WTC11 (cell line): ENCODE data around the gene COLQ. TPM values are rescaled to one million over a fixed set of nuclear protein-coding genes. Genes with fewer than 3 reads are reported as not detected.

ENCODE experiments used
- ATAC-seq: fragments of 200-7000 bp; cut with Tn5 transposase; 2 replicates; pipeline ENCODE4 v1.10.0; 2021; ENCODE audit warnings: mild to moderate bottlenecking, moderate library complexity
- CTCF ChIA-PET: fragments of 300-600 bp; sonication (Branson Sonifier 250); formaldehyde crosslinking; loops from one replicate; lab custom pipeline; 2021; ENCODE audit warnings: antibody characterized with exemption; lab: Charles Lee
- POLR2A ChIA-PET: fragments of 350-600 bp; sonication (Branson Sonifier 250); formaldehyde crosslinking; loops from one replicate; lab custom pipeline; 2021; ENCODE audit warnings: antibody characterized with exemption; lab: Charles Lee
- DNase-seq: peaks from one replicate; pipeline ENCODE4 v3.0.0; 2021; ENCODE audit warnings: low spot score
- H3K27ac Mint-ChIP-seq: 2 replicates; pipeline ENCODE4 v1.8.0; 2021; ENCODE audit warnings: mixed read lengths
- H3K27me3 Mint-ChIP-seq: 2 replicates; pipeline ENCODE4 v1.8.0; 2021; ENCODE audit warnings: low read depth, mild to moderate bottlenecking, moderate library complexity, mixed read lengths
- H3K36me3 Mint-ChIP-seq: 2 replicates; pipeline ENCODE4 v1.8.0; 2021; ENCODE audit warnings: mixed read lengths
- H3K4me1 Mint-ChIP-seq: 2 replicates; pipeline ENCODE4 v1.8.0; 2022; ENCODE audit warnings: mixed read lengths
- H3K4me3 Mint-ChIP-seq: 2 replicates; pipeline ENCODE4 v1.8.0; 2021; ENCODE audit warnings: mild to moderate bottlenecking, moderate library complexity, mixed read lengths
- H3K9me3 Mint-ChIP-seq: 2 replicates; pipeline ENCODE4 v1.8.0; 2021; ENCODE audit warnings: mixed read lengths
- E2F4 ChIP-seq: sonication (generic); formaldehyde crosslinking; IDR thresholded peaks from 2 replicates; pipeline ENCODE4 v1.8.1; 2022; ENCODE audit warnings: low read depth, mild to moderate bottlenecking, moderate library complexity, missing genetic modification reagents, borderline replicate concordance
- FOXP1 ChIP-seq: sonication (generic); formaldehyde crosslinking; IDR thresholded peaks from 2 replicates; pipeline ENCODE4 v1.8.0; 2022; ENCODE audit warnings: missing genetic modification reagents, mild to moderate bottlenecking, moderate library complexity, borderline replicate concordance
- HMGA2 ChIP-seq: fragments of 250-450 bp; sonication (Bioruptor Pico); IDR thresholded peaks from 2 replicates; pipeline ENCODE4 v1.4.0; 2021; ENCODE audit warnings: mild to moderate bottlenecking, moderate library complexity
- HMGXB4 ChIP-seq: sonication (generic); formaldehyde crosslinking; IDR thresholded peaks from 2 replicates; pipeline ENCODE4 v1.8.1; 2023; ENCODE audit warnings: mild to moderate bottlenecking, moderate library complexity, missing genetic modification reagents
- MYBL2 ChIP-seq: sonication (generic); formaldehyde crosslinking; IDR thresholded peaks from 2 replicates; pipeline ENCODE4 v1.8.1; 2023; ENCODE audit warnings: mild to moderate bottlenecking, moderate library complexity, missing genetic modification reagents
- NR2C2 ChIP-seq: sonication (generic); formaldehyde crosslinking; IDR thresholded peaks from 2 replicates; pipeline ENCODE4 v1.8.0; 2022; ENCODE audit warnings: mild to moderate bottlenecking, missing genetic modification reagents
- SOX15 ChIP-seq: fragments of 250-450 bp; sonication (Bioruptor Pico); IDR thresholded peaks from 2 replicates; pipeline ENCODE4 v1.9.0; 2021; ENCODE audit warnings: mild to moderate bottlenecking
- USF2 ChIP-seq: sonication (generic); formaldehyde crosslinking; IDR thresholded peaks from 2 replicates; pipeline ENCODE4 v1.8.1; 2023; ENCODE audit warnings: mild to moderate bottlenecking, missing genetic modification reagents, moderate library complexity
- ZBTB21 ChIP-seq: sonication (generic); formaldehyde crosslinking; IDR thresholded peaks from 2 replicates; pipeline ENCODE4 v1.8.1; 2023; ENCODE audit warnings: mild to moderate bottlenecking, missing genetic modification reagents, borderline replicate concordance
- ZMAT4 ChIP-seq: fragments of 250-450 bp; sonication (Bioruptor Pico); IDR thresholded peaks from 2 replicates; pipeline ENCODE4 v1.9.0; 2021; ENCODE audit warnings: mild to moderate bottlenecking
- ZNF138 ChIP-seq: sonication (generic); formaldehyde crosslinking; conservative IDR thresholded peaks from 2 replicates; pipeline ENCODE4 v1.8.1; 2022; ENCODE audit warnings: mild to moderate bottlenecking, moderate library complexity, missing genetic modification reagents
- ZNF317 ChIP-seq: sonication (generic); formaldehyde crosslinking; IDR thresholded peaks from 2 replicates; pipeline ENCODE4 v1.8.1; 2023; ENCODE audit warnings: low read depth, mild to moderate bottlenecking, moderate library complexity, missing genetic modification reagents, borderline replicate concordance
- ZNF416 ChIP-seq: fragments of 250-450 bp; sonication (Bioruptor Pico); IDR thresholded peaks from 2 replicates; pipeline ENCODE4 v1.9.0; 2021; ENCODE audit warnings: mild to moderate bottlenecking, inconsistent platforms
- ZSCAN18 ChIP-seq: fragments of 250-450 bp; sonication (Bioruptor Pico); IDR thresholded peaks from 2 replicates; pipeline ENCODE4 v2.1.2; 2022; ENCODE audit warnings: mild to moderate bottlenecking, moderate library complexity
- total RNA-seq: library from RNA; stranded (reverse); gene quantifications from 3 replicates; pipeline ENCODE4 v1.2.3, GENCODE V29; 2021
- TF ChIP-seq, protein P1 (sequence below): sonication (generic); formaldehyde crosslinking; IDR thresholded peaks from 2 replicates; pipeline ENCODE4 v1.8.1; 2023; ENCODE audit warnings: mild to moderate bottlenecking, missing genetic modification reagents
- TF ChIP-seq, protein P2 (sequence below): sonication (generic); formaldehyde crosslinking; IDR thresholded peaks from 2 replicates; pipeline ENCODE4 v1.8.0; 2022; ENCODE audit warnings: mild to moderate bottlenecking, missing genetic modification reagents

Gene COLQ
- total RNA-seq, 1 experiment from 2014 or later, result 2.2 TPM

GRCh38 chr3:15476378-15476777 lies 45.1 kb downstream of the COLQ start:
- DNase-seq, result no peak
- H3K9me3 Mint-ChIP-seq, result 0 out of 2 replicates have a peak, but pooled peaks cover 4% of the 10 kb centered on the region
- peaks cover 5% of the 10 kb centered on the region for H3K4me1 Mint-ChIP-seq
- CTCF ChIA-PET, result interaction anchor here (1.9 kb wide), 1 partner anchor 38 kb away, joined by 5 read pairs; no protein-coding TSS in a partner anchor
- peaks cover 4% of the 10 kb centered on the region; the same call in 1 of the 2 replicates for H3K27me3 Mint-ChIP-seq
- H3K4me3 Mint-ChIP-seq, result no peak overlapping the region
- H3K27ac Mint-ChIP-seq, result no peak overlapping the region
- TF ChIP-seq MYBL2 (CRISPR knock-in tag) (no peak), NR2C2 (CRISPR knock-in tag) (no peak), ZNF416 (CRISPR knock-in tag) (no peak), USF2 (CRISPR knock-in tag) (no peak), FOXP1 (no peak), SOX15 (CRISPR knock-in tag) (no peak), ZBTB21 (no peak), ZNF138 (CRISPR knock-in tag) (no peak), ZSCAN18 (CRISPR knock-in tag) (no peak), HMGA2 (CRISPR knock-in tag) (no peak), ZNF317 (CRISPR knock-in tag) (no peak), HMGXB4 (CRISPR knock-in tag) (no peak), E2F4 (CRISPR knock-in tag) (no peak)
- TF ChIP-seq, protein P1, sequence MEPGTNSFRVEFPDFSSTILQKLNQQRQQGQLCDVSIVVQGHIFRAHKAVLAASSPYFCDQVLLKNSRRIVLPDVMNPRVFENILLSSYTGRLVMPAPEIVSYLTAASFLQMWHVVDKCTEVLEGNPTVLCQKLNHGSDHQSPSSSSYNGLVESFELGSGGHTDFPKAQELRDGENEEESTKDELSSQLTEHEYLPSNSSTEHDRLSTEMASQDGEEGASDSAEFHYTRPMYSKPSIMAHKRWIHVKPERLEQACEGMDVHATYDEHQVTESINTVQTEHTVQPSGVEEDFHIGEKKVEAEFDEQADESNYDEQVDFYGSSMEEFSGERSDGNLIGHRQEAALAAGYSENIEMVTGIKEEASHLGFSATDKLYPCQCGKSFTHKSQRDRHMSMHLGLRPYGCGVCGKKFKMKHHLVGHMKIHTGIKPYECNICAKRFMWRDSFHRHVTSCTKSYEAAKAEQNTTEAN (CRISPR knock-in tag), result no peak
- TF ChIP-seq, protein P2, sequence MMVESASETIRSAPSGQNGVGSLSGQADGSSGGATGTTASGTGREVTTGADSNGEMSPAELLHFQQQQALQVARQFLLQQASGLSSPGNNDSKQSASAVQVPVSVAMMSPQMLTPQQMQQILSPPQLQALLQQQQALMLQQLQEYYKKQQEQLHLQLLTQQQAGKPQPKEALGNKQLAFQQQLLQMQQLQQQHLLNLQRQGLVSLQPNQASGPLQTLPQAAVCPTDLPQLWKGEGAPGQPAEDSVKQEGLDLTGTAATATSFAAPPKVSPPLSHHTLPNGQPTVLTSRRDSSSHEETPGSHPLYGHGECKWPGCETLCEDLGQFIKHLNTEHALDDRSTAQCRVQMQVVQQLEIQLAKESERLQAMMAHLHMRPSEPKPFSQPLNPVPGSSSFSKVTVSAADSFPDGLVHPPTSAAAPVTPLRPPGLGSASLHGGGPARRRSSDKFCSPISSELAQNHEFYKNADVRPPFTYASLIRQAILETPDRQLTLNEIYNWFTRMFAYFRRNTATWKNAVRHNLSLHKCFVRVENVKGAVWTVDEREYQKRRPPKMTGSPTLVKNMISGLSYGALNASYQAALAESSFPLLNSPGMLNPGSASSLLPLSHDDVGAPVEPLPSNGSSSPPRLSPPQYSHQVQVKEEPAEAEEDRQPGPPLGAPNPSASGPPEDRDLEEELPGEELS (CRISPR knock-in tag), result no peak
- TF ChIP-seq, all 79 proteins: peak for 0
- POLR2A ChIA-PET, result no interaction called here
- H3K36me3 Mint-ChIP-seq, result no peaks in the 10 kb centered on the region
- no peak for ATAC-seq

DNA sequence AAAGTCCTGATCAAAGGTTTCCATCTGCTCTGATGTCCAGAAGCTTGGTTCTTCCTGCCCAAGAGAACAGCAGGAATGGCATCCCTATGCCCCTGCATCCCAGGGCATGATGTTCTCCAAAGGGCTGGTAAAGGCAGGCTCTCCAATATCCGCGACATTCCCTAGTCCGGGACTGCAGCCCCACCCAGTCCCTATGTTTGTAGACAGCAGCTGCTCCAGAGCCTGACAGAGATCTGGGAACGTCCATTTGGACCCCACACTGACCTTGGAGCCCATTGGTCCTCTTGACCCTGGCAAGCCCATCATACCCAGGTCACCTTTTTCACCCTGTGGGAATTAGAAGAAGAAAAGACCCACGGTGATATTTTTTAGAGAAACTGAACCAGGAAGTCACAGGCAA lies 46.3 kb downstream of the COLQ start:
- ATAC-seq, result no peak
- ChIA-PET POLR2A (no interaction called here), CTCF (no interaction called here)
- TF ChIP-seq ZMAT4 (CRISPR knock-in tag) (no peak), ZSCAN18 (CRISPR knock-in tag) (no peak)
- DNase-seq, result no peak
- Mint-ChIP-seq H3K27me3 (no peaks in the 10 kb centered on the region; the same call in 1 of the 2 replicates), H3K4me3 (no peak overlapping the region), H3K36me3 (no peaks in the 10 kb centered on the region), H3K27ac (no peak overlapping the region), H3K9me3 (no peaks in the 10 kb centered on the region), H3K4me1 (peaks cover 5% of the 10 kb centered on the region)
